ENCODE measurements around the gene ST8SIA5. TPM values are rescaled to one million over a fixed set of nuclear protein-coding genes. Genes with fewer than 3 reads are reported as not detected.

ST8SIA5 gene
- total RNA-seq, 2 donors from 2014 or later = 0.14 TPM; not detected in 1

- H3K9me3 ChIP-seq = no peaks in the 10 kb centered on the region
- TF ChIP-seq CTCF (IDR thresholded peaks at IDR 0.05) = no peak
- no peak for DNase-seq (ENCODE audit: low spot score)
- H3K4me1 ChIP-seq (ENCODE audit: control insufficient read depth in 1 of 2, low read depth in 2 of 2) = no peaks in the 10 kb centered on the region
- ATAC-seq (ENCODE audit: insufficient number of reproducible peaks, low FRiP score, low read depth) = no peak
- H3K4me3 ChIP-seq = no peak overlapping the region
- no peak overlapping the region for H3K27ac ChIP-seq
- no peaks in the 10 kb centered on the region for H3K27me3 ChIP-seq (replicated peaks; ENCODE audit: insufficient read depth)
- H3K36me3 ChIP-seq = no peaks in the 10 kb centered on the region
Observed at GRCh38 chr18:46700066-46700824, 56.6 kb downstream of the ST8SIA5 start.

DNA sequence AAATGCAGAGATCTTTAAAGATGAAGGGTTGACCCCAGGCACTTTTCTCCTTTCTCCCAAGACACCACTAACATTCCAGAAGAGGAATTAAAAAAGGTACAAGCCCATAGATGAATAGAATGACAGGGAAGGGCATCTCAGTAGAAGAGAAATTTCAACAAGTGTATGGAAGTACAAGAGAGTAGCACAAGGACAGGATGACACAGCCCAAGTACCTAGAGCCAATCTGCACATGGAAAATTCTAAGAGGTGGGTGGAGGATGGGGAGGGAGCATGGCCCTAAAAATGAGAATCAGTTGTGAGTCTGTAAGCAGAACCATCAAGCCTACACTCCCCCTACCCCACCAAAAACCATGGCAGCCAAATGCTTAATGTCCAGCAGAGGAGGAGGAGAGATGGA lies 60.2 kb downstream of the ST8SIA5 start:
- no peak for TF ChIP-seq CTCF (IDR thresholded peaks at IDR 0.05)
- Histone ChIP-seq H3K36me3 (no peaks in the 10 kb centered on the region), H3K9me3 (no peaks in the 10 kb centered on the region), H3K27me3 (replicated peaks; ENCODE audit: insufficient read depth) (no peaks in the 10 kb centered on the region), H3K4me1 (ENCODE audit: control insufficient read depth in 1 of 2, low read depth in 2 of 2) (no peaks in the 10 kb centered on the region), H3K4me3 (no peak overlapping the region), H3K27ac (no peak overlapping the region)
- DNase-seq (ENCODE audit: low spot score) (no peak), ATAC-seq (ENCODE audit: insufficient number of reproducible peaks, low FRiP score, low read depth) (no peak)

- no peak for DNase-seq (ENCODE audit: low spot score)
- Histone ChIP-seq H3K4me1 (ENCODE audit: control insufficient read depth in 1 of 2, low read depth in 2 of 2) (no peaks in the 10 kb centered on the region), H3K9me3 (no peaks in the 10 kb centered on the region), H3K4me3 (no peak overlapping the region), H3K27ac (no peak overlapping the region), H3K36me3 (no peaks in the 10 kb centered on the region), H3K27me3 (replicated peaks; ENCODE audit: insufficient read depth) (no peaks in the 10 kb centered on the region)
- no peak for TF ChIP-seq CTCF (IDR thresholded peaks at IDR 0.05)
- no peak for ATAC-seq (ENCODE audit: insufficient number of reproducible peaks, low FRiP score, low read depth)
Observed at GRCh38 chr18:46696268-46696667, 60.6 kb downstream of the ST8SIA5 start.

GRCh38 chr18:46693996-46694395 lies 62.9 kb downstream of the ST8SIA5 start:
- no peaks in the 10 kb centered on the region for H3K4me1 ChIP-seq (ENCODE audit: control insufficient read depth in 1 of 2, low read depth in 2 of 2)
- DNase-seq (ENCODE audit: low spot score) (no peak), ATAC-seq (ENCODE audit: insufficient number of reproducible peaks, low FRiP score, low read depth) (no peak)
- no peaks in the 10 kb centered on the region for H3K36me3 ChIP-seq
- H3K27ac ChIP-seq = no peak overlapping the region
- no peaks in the 10 kb centered on the region for H3K9me3 ChIP-seq
- no peak overlapping the region for H3K4me3 ChIP-seq
- no peaks in the 10 kb centered on the region for H3K27me3 ChIP-seq (replicated peaks; ENCODE audit: insufficient read depth)
- no peak for TF ChIP-seq CTCF (IDR thresholded peaks at IDR 0.05)

DNA sequence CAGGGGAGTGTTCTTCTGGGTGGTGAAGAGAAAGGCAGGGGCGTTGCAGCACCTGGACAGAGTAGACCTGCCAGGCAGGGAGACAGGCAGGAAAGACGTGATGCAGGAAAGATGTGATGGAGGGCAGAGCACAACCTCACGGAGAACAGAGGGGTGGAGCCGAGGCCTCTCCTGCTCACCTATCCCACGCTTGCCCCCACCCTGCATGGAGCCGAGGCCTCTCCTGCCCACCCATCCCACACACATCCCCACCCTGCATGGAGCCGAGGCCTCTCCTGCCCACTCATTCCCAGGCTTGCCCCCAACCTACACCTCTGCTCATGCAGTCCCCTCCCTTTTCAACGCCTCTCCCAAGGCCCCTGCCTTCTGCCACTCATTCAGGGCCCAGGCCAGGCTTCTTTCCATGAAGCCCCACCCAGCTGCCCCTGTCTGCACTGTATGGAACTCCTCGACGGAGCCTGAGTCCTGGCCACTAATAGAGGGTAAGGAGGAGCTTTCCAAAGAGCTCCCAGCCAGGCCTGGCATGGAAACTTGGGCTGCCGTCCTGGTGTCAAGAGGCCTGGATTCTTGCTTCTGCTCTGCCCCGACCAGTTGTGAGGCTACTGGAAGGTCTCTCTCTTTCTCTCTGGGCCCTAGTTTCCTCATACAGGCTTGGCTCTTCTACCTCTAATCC lies 67.9 kb downstream of the ST8SIA5 start:
- Histone ChIP-seq H3K27ac (no peak overlapping the region), H3K4me3 (no peak overlapping the region), H3K27me3 (replicated peaks; ENCODE audit: insufficient read depth) (no peaks in the 10 kb centered on the region), H3K4me1 (ENCODE audit: control insufficient read depth in 1 of 2, low read depth in 2 of 2) (no peaks in the 10 kb centered on the region), H3K9me3 (no peaks in the 10 kb centered on the region), H3K36me3 (no peaks in the 10 kb centered on the region)
- DNase-seq (ENCODE audit: low spot score) (no peak), ATAC-seq (ENCODE audit: insufficient number of reproducible peaks, low FRiP score, low read depth) (no peak)
- no peak for TF ChIP-seq CTCF (IDR thresholded peaks at IDR 0.05)
